ENCODE data around the gene SSBP2.
"Not testable (repeated sequence)": the region's sequence is repeated elsewhere in the genome, so short reads cannot be mapped to it uniquely, and the experiment has no call there.

Gene SSBP2

DNA sequence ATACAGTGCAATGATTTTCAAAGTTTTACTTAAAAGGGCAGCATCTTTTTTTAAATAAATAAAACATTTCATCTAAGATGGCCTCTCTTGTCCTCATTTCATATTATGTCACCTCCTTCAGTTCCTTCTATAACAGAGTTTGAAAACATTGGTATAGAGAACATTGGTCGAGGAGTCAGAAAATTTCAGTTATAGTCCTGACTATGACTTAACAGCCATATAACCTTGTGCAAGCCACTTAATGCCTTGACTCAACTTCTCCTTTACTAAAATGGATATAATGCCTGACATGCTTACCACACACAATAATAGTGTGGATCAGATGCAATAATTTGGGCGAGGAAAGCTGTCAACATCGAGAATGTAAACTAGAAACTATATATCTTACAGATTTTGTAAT, 22.6 kb downstream of the SSBP2 start:
- Histone ChIP-seq H3K27ac (ENCODE audit: low read length) (no peak overlapping the region), H3K27me3 (ENCODE audit: low read depth, low read length) (no peaks in the 10 kb centered on the region), H3K9me3 (ENCODE audit: control insufficient read depth in 1 of 2, low read length in 2 of 2) (no peaks in the 10 kb centered on the region), H3K4me3 (ENCODE audit: low read depth in 1 of 2, low read length in 2 of 2) (no peak overlapping the region), H3K4me1 (ENCODE audit: control insufficient read depth in 1 of 2, insufficient read depth in 2 of 2, low read length in 2 of 2) (peaks cover 0 to 14% of the 10 kb centered on the region in 2 donors), H3K36me3 (ENCODE audit: control insufficient read depth in 1 of 2, insufficient read depth in 2 of 2, low read length in 2 of 2) (no peaks in the 10 kb centered on the region)

DNA sequence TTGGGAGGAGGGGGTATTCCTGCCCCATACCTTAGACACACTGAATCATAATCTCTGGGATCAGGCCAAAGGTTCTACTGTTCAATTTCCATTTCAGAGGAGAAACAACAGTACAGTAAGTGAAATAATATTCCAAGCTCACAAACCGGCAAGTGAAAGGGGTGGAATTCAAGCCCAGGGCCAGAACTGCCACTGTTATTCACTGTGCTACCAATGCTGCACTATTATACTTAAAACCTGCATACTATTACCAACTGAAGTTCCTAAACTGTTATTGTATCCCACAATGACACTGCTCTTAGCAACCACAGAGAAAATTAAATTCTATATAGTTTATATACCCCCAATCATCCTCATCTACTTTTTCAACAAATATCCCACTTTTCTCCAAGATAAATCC, 24.6 kb downstream of the SSBP2 start:
- Histone ChIP-seq H3K9me3 (ENCODE audit: control insufficient read depth in 1 of 2, low read length in 2 of 2) (no peaks in the 10 kb centered on the region), H3K27ac (ENCODE audit: low read length) (no peak overlapping the region), H3K36me3 (ENCODE audit: control insufficient read depth in 1 of 2, insufficient read depth in 2 of 2, low read length in 2 of 2) (no peaks in the 10 kb centered on the region), H3K27me3 (ENCODE audit: low read depth, low read length) (no peaks in the 10 kb centered on the region), H3K4me3 (ENCODE audit: low read depth in 1 of 2, low read length in 2 of 2) (no peak overlapping the region), H3K4me1 (ENCODE audit: control insufficient read depth in 1 of 2, insufficient read depth in 2 of 2, low read length in 2 of 2) (peaks cover 0 to 17% of the 10 kb centered on the region in 2 donors)

DNA sequence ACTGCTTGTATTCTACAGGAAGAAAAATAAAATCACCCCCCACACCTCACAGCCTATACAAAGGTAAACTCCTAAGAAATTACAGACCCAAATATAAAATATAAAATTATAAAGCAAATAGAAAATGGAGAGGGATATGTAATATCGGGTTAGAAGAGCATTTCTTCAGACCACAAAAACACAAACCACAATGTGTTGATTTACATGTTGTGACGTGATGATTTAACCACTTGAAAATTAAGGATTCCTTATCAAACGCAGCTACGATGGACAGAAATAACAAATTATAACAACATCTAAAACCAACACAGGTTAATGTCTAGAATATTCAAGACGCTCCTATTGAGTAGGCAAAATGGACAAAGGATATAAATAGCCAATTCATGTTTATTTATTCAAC, 26.3 kb downstream of the SSBP2 start:
- H3K27me3 ChIP-seq (ENCODE audit: low read depth, low read length), result no peaks in the 10 kb centered on the region
- peaks cover 9 to 27% of the 10 kb centered on the region in 2 donors for H3K4me1 ChIP-seq (ENCODE audit: control insufficient read depth in 1 of 2, insufficient read depth in 2 of 2, low read length in 2 of 2)
- no peak overlapping the region for H3K27ac ChIP-seq (ENCODE audit: low read length)

DNA sequence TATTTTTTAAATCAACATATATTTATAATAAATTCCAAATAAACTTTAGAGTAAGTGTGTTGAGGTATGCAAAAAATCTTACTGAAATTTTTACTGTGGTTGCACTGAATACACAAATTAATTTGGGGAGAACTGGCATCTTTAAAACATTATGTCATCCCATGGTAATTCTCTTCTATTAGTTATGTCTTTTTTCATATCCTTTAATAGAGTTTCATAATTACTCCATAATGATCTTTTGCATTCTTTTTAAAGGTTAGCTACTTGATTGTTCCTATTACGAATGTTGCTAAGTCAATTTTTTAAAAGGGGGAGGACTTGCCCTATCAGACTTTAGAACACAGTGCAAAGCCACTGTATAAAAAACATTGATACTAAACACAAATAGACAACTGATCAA, 26.8 kb downstream of the SSBP2 start:
- Histone ChIP-seq H3K36me3 (ENCODE audit: control insufficient read depth in 1 of 2, insufficient read depth in 2 of 2, low read length in 2 of 2) (no peaks in the 10 kb centered on the region), H3K4me1 (ENCODE audit: control insufficient read depth in 1 of 2, insufficient read depth in 2 of 2, low read length in 2 of 2) (peaks cover 9 to 31% of the 10 kb centered on the region in 2 donors)

More for the DNA sequence above, 26.3 kb downstream of the SSBP2 start:
- Histone ChIP-seq H3K4me3 (ENCODE audit: low read depth in 1 of 2, low read length in 2 of 2) (no peak overlapping the region), H3K36me3 (ENCODE audit: control insufficient read depth in 1 of 2, insufficient read depth in 2 of 2, low read length in 2 of 2) (no peaks in the 10 kb centered on the region), H3K9me3 (ENCODE audit: control insufficient read depth in 1 of 2, low read length in 2 of 2) (no peaks in the 10 kb centered on the region)

DNA sequence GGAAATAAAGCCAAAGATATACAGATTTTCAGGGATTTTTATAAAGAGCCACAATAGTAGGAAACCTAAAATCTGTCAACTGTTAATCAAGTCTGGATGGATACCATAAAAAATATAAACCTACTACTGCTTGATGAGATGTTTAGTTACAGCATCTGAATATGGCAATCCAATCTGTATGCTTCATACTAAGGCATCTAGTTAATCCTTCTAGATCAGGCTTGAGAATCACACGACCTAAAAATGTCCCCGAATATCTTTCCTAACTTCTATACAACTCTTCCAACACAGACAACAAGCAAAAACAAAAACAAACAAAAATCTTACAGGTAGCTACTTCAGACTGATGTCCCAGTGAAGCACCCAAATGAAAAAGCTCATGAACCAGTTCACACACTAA, 29.8 kb downstream of the SSBP2 start:
- H3K9me3 ChIP-seq (ENCODE audit: control insufficient read depth in 1 of 2, low read length in 2 of 2), result no peaks in the 10 kb centered on the region
- H3K4me3 ChIP-seq (ENCODE audit: low read depth in 1 of 2, low read length in 2 of 2), result no peak overlapping the region
- no peaks in the 10 kb centered on the region for H3K27me3 ChIP-seq (ENCODE audit: low read depth, low read length)
- H3K4me1 ChIP-seq (ENCODE audit: control insufficient read depth in 1 of 2, insufficient read depth in 2 of 2, low read length in 2 of 2), result peaks cover 9 to 22% of the 10 kb centered on the region in 2 donors
- no peak overlapping the region for H3K27ac ChIP-seq (ENCODE audit: low read length)
- no peaks in the 10 kb centered on the region for H3K36me3 ChIP-seq (ENCODE audit: control insufficient read depth in 1 of 2, insufficient read depth in 2 of 2, low read length in 2 of 2)

More for the DNA sequence above, 26.8 kb downstream of the SSBP2 start:
- Histone ChIP-seq H3K27ac (ENCODE audit: low read length) (no peak overlapping the region), H3K9me3 (ENCODE audit: control insufficient read depth in 1 of 2, low read length in 2 of 2) (no peaks in the 10 kb centered on the region), H3K27me3 (ENCODE audit: low read depth, low read length) (no peaks in the 10 kb centered on the region), H3K4me3 (ENCODE audit: low read depth in 1 of 2, low read length in 2 of 2) (no peak overlapping the region)

DNA sequence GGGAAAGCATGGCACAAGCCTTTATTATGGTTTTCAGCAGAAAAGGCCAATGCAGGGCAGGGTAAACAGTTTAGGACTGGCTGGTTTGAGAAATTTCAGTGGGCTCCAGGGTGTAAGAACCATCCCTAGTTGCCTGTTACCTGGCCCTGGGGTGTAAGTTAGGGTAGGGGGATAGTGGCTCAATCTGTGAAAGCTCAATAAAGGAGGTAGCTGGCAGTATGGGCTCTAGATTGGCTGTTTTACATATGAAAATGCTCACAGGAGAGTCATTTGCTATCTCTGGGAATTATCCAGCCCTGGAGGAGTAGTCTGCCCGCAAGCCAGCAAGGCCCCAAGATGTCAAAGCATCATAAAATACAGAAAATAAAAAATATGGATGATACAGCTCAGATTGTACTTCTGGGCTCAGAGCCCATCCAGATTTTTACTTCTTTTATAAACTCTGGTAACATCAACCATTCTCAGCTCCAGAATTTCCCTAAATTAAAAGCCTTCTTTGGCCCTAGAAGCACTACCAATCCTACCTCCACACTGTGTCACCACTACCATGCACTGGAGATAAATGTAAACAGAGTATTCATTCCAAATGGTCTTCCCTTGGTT, 31.1 kb downstream of the SSBP2 start:
- Histone ChIP-seq H3K27ac (ENCODE audit: low read length) (no peak overlapping the region), H3K27me3 (ENCODE audit: low read depth, low read length) (no peaks in the 10 kb centered on the region), H3K4me3 (ENCODE audit: low read depth in 1 of 2, low read length in 2 of 2) (no peak overlapping the region), H3K36me3 (ENCODE audit: control insufficient read depth in 1 of 2, insufficient read depth in 2 of 2, low read length in 2 of 2) (no peaks in the 10 kb centered on the region), H3K9me3 (ENCODE audit: control insufficient read depth in 1 of 2, low read length in 2 of 2) (no peaks in the 10 kb centered on the region), H3K4me1 (ENCODE audit: control insufficient read depth in 1 of 2, insufficient read depth in 2 of 2, low read length in 2 of 2) (peaks cover 9 to 17% of the 10 kb centered on the region in 2 donors)

DNA sequence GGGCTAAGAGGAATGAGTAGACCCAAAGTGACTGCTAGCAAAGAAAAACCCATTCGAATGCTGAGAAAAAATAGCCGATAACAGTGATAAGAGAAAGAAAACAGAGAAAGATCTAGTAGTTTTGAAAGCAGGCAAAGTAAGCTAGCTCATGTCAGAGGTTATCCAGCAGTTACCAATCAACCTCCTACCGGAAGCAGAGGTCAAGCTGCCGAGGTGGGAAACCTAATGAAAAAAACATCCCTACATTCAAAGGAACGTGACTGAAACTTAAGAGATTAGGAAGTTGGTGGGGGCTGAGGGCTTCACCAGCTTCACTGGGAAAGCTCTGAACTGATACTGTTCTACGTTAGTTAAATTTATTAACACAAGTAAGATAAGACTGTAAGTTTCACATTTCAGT, 32.6 kb downstream of the SSBP2 start:
- H3K36me3 ChIP-seq (ENCODE audit: control insufficient read depth in 1 of 2, insufficient read depth in 2 of 2, low read length in 2 of 2), result no peaks in the 10 kb centered on the region
- H3K27me3 ChIP-seq (ENCODE audit: low read depth, low read length), result no peaks in the 10 kb centered on the region
- no peak overlapping the region for H3K4me3 ChIP-seq (ENCODE audit: low read depth in 1 of 2, low read length in 2 of 2)
- no peaks in the 10 kb centered on the region for H3K9me3 ChIP-seq (ENCODE audit: control insufficient read depth in 1 of 2, low read length in 2 of 2)
- peaks cover 9 to 17% of the 10 kb centered on the region in 2 donors for H3K4me1 ChIP-seq (ENCODE audit: control insufficient read depth in 1 of 2, insufficient read depth in 2 of 2, low read length in 2 of 2)
- no peak overlapping the region for H3K27ac ChIP-seq (ENCODE audit: low read length)

DNA sequence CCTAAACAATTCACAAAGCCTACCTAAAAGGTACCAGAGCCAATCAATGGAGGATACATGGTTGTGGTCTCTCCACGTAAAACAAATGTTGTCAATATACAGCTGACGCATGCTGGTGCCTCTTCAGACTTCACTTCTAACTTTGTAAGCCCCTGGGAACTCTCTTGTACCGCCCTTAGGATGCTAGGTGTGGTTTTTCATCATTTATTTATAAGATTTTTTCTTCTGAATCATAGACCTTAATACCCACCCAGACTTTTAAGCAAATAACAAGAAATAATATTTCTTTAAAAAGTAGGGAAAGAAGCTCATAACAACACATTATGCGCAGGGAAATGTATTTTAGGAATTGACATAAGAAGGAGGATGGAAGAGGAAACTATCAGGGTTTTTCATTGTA, 33.0 kb downstream of the SSBP2 start:
- H3K27ac ChIP-seq (ENCODE audit: low read length), result no peak overlapping the region
- H3K36me3 ChIP-seq (ENCODE audit: control insufficient read depth in 1 of 2, insufficient read depth in 2 of 2, low read length in 2 of 2), result no peaks in the 10 kb centered on the region
- no peak overlapping the region for H3K4me3 ChIP-seq (ENCODE audit: low read depth in 1 of 2, low read length in 2 of 2)
- no peaks in the 10 kb centered on the region for H3K9me3 ChIP-seq (ENCODE audit: control insufficient read depth in 1 of 2, low read length in 2 of 2)
- no peaks in the 10 kb centered on the region for H3K27me3 ChIP-seq (ENCODE audit: low read depth, low read length)
- H3K4me1 ChIP-seq (ENCODE audit: control insufficient read depth in 1 of 2, insufficient read depth in 2 of 2, low read length in 2 of 2), result peaks cover 9 to 17% of the 10 kb centered on the region in 2 donors

DNA sequence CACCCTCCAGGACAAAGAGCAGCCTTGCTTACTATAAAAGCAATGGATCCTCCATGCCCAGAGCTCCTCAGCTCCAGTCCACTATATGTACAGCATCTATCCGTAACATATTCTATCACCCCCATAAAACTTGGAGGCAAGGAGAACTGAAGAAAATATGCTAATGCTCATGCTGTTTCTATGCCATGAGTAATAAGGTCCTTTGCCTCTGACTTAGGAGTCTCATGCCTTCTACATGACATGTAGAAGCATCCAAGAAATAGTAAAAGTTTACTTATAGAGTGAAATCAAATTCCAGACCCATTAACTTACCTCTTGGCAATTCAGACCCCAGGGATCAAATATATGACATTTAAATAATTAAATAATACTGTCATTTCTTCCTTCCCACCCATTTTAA, 33.7 kb downstream of the SSBP2 start:
- Histone ChIP-seq H3K36me3 (ENCODE audit: control insufficient read depth in 1 of 2, insufficient read depth in 2 of 2, low read length in 2 of 2) (no peaks in the 10 kb centered on the region), H3K9me3 (ENCODE audit: control insufficient read depth in 1 of 2, low read length in 2 of 2) (no peaks in the 10 kb centered on the region), H3K4me3 (ENCODE audit: low read depth in 1 of 2, low read length in 2 of 2) (no peak overlapping the region), H3K27me3 (ENCODE audit: low read depth, low read length) (no peaks in the 10 kb centered on the region), H3K27ac (ENCODE audit: low read length) (no peak overlapping the region), H3K4me1 (ENCODE audit: control insufficient read depth in 1 of 2, insufficient read depth in 2 of 2, low read length in 2 of 2) (peaks cover 9 to 17% of the 10 kb centered on the region in 2 donors)

DNA sequence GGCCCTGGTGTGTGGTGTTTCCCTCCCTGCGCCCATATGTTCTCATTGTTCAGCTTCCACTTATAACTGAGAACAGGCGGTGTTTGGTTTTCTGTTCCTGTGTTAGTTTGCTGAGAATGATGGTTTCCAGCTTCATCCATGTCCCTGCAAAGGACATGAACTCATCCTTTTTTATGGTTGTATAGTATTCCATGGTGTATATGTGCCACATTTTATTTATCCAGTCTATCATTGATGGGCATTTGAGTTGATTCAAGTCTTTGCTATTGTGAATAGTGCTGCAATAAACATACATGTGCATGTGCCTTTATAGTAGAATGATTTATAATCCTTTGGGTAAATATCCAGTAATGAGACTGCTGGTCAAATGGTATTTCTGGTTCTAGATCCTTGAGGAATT, 36.8 kb downstream of the SSBP2 start:
- not testable (repeated sequence) for H3K27me3 ChIP-seq (ENCODE audit: low read depth, low read length); H3K36me3 ChIP-seq (ENCODE audit: control insufficient read depth in 1 of 2, insufficient read depth in 2 of 2, low read length in 2 of 2); H3K27ac ChIP-seq (ENCODE audit: low read length); H3K9me3 ChIP-seq (ENCODE audit: control insufficient read depth in 1 of 2, low read length in 2 of 2); H3K4me3 ChIP-seq (ENCODE audit: low read depth in 1 of 2, low read length in 2 of 2); H3K4me1 ChIP-seq (ENCODE audit: control insufficient read depth in 1 of 2, insufficient read depth in 2 of 2, low read length in 2 of 2)

DNA sequence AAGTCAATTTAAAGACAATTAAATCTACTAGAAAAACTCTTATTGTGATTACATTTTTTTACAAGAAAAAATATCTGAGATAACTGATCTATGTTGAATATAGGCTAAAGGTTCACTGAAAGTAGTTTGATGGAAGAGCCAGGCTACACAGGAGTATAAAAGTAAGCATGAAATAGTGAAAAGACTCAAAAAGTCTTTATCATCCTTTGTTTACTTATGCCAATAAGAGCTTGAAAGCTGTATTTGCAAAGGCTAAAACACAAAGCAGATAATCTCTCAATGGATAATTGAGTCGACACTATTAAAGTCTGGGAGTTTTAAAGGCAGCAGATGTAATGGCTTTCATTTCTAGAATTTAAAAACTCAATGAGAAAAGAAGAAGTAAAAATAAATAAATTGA, 42.0 kb downstream of the SSBP2 start:
- H3K9me3 ChIP-seq (ENCODE audit: control insufficient read depth in 1 of 2, low read length in 2 of 2), result no peaks in the 10 kb centered on the region
- no peak overlapping the region for H3K27ac ChIP-seq (ENCODE audit: low read length)
- H3K4me1 ChIP-seq (ENCODE audit: control insufficient read depth in 1 of 2, insufficient read depth in 2 of 2, low read length in 2 of 2), result peaks cover 0 to 6% of the 10 kb centered on the region in 2 donors
- no peaks in the 10 kb centered on the region for H3K36me3 ChIP-seq (ENCODE audit: control insufficient read depth in 1 of 2, insufficient read depth in 2 of 2, low read length in 2 of 2)
- no peaks in the 10 kb centered on the region for H3K27me3 ChIP-seq (ENCODE audit: low read depth, low read length)
- H3K4me3 ChIP-seq (ENCODE audit: low read depth in 1 of 2, low read length in 2 of 2), result no peak overlapping the region

DNA sequence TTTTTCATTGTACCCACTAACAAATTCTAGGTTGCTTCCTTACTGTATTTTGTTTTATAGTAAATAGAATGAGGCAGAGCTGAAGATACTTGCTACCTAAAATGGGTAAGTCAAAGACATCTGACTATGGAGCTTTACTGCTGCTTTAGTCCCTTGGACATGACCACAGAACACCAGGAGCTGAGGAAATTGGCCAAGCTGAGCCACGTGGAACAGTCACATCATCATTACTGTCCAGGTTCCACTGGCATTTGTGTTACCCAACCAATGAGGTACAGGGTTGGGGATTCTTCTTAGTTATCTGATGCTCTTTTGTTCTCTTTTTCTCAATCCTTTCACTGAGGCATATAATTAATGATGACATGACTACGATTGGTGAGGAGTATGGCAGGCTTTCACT, 47.1 kb downstream of the SSBP2 start:
- H3K27ac ChIP-seq (ENCODE audit: low read length), result no peak overlapping the region
- peaks cover 0 to 6% of the 10 kb centered on the region in 2 donors for H3K36me3 ChIP-seq (ENCODE audit: control insufficient read depth in 1 of 2, insufficient read depth in 2 of 2, low read length in 2 of 2)
- H3K4me1 ChIP-seq (ENCODE audit: control insufficient read depth in 1 of 2, insufficient read depth in 2 of 2, low read length in 2 of 2), result no peaks in the 10 kb centered on the region
- no peak overlapping the region for H3K4me3 ChIP-seq (ENCODE audit: low read depth in 1 of 2, low read length in 2 of 2)
- H3K9me3 ChIP-seq (ENCODE audit: control insufficient read depth in 1 of 2, low read length in 2 of 2), result peaks cover 0 to 10% of the 10 kb centered on the region in 2 donors
- H3K27me3 ChIP-seq (ENCODE audit: low read depth, low read length), result no peaks in the 10 kb centered on the region

All from muscle layer of duodenum (tissue), 2 donors.